Activated CD8-positive, alpha-beta memory T cell treated with anti-CD3 and anti-CD28 coated beads for 24 hours (primary cell): Measurements from ENCODE around the gene OR9I1.

Experiments used
- DNase-seq: peaks from one replicate; pipeline ENCODE4 v3.0.0-alpha.2; 2020

OR9I1 gene, protein sequence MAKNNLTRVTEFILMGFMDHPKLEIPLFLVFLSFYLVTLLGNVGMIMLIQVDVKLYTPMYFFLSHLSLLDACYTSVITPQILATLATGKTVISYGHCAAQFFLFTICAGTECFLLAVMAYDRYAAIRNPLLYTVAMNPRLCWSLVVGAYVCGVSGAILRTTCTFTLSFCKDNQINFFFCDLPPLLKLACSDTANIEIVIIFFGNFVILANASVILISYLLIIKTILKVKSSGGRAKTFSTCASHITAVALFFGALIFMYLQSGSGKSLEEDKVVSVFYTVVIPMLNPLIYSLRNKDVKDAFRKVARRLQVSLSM

DNA sequence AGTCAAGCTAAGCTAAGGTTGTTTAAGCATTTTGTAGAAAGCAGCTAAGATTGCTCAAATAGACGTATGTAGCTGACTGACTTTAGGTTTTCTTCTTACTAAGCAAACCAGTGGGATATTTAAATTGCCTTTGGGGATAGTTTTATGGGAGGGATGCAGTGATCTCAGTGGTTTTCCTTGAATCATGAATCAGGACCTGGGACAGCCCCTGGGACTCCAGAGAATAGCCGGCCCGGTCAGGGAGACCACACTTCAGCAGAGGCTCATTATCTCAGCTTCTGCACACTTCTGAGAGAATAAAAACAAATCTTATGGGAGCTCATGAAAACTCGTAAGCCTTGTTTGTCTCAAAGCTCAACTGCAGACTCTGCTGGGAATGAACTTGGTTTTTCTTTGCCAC is at the start of gene OR9I1:
Gene OR9I1, minus strand, starts transcription at position 62 of the 400 bp plus-strand sequence. CDS start 6,086 bp downstream, outside the sequence.
- DNase-seq: no peak

DNA sequence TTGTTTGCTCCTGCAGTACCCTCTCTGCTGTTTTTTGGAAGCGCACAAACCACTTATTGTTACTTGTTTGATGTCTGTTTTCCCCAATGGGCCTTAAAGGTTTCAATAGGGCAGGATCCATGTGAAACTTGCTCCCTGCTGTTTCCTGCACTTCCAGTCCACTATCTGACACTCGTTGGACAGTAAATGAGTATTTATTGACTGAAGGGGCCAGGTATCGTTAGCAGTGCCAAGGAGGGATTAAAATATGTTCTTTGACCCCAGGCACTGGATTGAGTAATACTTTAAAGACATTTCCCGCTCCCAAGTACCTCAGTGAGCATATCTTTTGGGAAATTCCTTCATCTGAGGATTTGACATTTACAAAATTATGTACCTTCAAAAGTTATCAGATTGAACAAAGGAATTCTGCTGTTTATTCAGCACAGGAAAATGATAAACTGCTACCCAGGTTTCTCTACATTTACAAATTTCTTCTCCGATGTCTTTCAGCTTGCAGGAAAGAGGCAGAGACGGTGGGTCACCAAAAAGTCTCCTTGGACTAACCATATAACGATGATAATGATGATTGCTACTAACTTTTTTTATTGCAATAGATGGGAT is 40.3 kb upstream of the OR9I1 start:
- DNase-seq: no peak

DNA sequence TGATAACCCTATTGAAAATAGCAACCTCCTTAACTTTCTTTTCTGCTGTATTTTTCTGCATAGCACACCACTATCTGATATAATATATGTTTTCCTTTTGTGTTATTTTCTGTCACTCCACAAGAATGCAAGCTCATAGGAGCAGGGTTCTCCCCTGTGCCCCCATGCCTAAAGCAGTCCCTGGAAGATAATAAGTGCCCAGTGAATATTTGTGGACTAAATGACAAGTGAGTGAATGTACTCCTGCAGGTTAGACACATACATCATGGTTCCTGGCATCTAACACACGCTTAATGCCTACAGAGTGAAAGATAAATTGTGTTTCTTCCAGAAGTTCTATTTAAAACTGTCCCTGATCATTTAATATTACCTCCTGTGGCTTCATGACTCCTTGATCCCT is 39.7 kb upstream of the OR9I1 start:
- no peak for DNase-seq

DNA sequence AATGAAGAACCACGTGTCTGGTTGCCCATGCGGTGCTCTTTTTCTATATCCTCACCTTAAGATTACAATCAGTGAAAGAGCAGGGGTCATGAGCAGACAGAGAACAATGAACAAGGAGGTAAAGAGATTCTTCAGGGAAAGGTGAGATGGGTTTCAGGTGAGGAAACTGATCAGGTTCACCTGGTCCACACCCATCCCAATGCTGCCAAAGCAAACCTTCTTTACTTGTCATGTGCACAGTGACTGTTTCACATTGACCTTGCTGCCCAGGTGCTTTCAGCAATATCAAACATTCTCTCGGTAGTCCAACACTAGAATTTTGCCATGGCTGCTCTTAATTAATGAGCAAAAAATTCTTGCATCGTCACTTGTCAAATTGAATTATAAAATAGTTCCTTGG is 39.1 kb upstream of the OR9I1 start:
- no peak for DNase-seq

DNA sequence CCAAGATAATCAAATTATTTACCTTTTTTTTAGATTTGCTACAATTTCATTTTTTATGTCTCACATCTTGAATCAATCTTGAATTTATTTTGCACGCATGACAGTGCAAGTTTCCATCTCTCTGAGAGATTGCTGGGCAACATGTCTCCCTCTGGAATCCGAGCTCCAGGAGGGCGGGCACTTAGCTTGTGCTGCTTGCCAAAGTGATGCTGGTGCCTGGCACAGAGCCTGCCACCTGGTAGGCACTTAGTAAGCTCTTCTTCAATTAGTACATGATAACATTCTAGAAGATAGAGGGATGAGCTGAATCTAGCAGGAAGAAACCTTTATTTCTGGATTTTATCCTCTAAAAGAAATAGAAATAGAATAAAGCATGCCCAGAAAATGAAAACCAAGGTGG is 27.5 kb upstream of the OR9I1 start:
- DNase-seq: no peak

DNA sequence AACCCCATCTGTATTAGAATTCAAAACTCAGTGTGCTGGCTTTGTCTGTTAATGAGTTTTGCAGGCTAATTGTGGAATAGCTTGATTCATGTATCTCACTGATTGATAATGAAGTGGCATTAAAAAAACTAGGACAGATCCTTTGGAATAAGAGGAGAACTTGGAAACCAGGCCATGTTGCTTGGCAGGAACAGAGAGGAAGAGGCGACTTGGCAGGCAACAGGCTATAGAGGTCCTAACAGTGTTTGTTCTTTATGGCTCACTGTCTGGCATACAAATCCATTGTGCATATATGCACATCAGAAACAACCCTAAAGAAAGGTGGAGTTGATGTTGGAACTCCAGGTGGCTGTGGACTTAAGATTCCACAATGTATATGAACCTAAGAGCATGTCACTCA is 17.4 kb upstream of the OR9I1 start:
- no peak for DNase-seq

DNA sequence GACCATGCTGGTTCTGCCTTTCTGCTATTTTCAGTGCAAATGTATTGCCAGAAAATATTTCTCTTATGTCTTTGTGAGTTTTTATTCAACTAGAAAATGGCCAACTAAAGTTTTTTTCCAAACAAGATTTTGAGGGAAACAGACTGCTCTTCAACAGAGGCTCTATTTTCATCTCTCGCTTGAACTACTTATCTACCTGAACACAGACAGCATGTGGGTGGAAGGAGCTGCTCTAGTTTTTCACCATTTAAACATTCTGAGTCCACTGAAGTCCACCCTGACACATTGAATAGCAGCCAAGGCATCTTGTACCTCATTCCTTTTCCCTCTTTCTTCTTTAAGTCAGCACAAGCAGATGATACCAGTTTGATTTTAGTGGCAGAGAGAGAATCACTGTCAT is 9.8 kb upstream of the OR9I1 start:
- no peak for DNase-seq

DNA sequence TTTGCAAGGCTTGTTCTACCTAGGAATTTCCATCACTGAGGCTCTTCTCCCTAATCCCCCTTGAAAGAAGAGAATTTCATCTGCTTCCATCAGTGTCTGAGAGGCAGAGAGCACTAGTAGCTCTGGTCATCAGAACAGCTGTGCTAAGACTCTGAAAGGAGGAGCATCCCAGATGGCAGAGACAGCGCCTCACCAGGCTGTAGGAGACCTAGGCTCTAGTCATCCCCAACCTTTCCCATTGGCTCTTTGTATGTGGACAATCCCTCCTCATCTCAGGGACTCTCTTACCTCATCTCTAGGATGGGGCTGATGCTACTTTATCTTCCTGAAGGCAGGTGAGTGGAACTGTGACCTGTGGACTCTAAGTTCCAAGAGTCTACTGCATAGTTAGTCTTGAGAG is 8.8 kb upstream of the OR9I1 start:
- no peak for DNase-seq

DNA sequence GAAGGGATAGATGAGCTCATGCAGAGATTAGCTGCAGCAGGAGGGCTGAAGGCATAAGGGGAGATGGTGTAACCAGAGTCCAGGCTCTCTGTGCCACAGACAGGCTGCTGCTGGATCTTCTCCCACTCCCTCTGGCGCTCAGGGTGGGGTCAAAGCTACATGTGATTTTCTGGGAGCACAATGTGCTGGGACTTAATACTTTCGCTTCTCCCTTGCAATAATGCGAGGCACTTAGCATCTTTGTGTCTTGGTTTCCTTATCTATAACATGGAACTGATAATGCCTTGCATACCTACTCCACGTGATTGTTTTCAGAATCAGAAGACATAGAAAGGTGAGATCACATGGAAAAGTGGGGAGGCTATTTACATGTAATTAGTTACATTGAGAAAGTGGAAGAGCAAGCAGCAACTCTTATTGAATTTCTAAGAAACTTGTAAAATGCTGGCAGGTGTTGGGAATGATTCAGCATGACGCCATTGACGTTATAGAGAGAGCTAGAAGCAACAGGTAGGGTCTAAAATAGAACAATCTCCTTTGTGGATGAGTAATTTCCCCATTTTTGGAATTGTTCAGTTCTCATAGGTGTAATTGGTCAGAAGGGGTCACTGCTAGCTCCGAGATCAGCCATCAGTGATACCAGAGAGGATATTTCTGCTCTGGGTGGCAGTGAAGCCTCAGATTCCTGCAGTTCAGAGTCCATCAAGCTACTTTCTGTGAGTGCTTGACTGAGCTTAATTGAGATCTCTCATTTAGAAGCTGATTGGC is 8.2 kb upstream of the OR9I1 start:
- no peak for DNase-seq

DNA sequence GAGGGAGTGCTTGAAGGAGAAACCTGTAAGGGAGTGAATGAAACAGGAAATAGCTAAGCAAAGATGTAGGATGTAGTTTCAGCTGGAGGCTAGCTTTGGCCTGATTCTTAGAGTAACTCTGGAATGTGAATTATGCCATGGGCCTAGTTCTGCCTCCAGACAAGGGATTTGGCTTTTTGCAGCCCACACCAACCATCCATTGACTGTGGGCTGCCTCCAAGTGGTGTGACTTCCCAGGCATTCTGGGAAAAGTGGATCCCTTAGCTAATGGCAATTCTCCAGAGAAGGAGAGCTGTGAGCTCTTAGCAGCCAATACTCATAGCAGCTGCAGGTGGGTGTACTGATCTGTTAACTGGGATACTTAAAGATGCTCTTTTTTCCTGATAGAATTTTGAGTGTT is 2.0 kb upstream of the OR9I1 start:
- no peak for DNase-seq

DNA sequence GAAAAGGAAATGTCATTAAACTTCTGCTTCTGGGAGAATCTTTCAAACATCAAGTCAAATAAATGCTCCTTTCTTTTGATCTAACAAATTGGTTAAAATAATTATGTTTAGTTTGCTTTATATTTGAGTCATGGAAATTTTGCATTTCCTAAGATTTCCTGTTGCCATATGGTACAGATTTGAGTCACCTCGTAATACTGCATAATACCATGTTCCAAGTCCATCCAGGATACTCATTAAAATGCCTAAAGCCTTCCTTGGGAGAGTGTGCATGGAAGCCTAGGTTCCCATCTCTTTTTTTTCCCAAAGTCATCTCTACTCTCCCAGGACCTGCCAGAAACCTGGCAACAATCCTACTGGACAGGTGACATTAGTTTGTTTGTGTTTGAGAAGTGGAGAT is 4.2 kb downstream of the OR9I1 start:
- DNase-seq: no peak

DNA sequence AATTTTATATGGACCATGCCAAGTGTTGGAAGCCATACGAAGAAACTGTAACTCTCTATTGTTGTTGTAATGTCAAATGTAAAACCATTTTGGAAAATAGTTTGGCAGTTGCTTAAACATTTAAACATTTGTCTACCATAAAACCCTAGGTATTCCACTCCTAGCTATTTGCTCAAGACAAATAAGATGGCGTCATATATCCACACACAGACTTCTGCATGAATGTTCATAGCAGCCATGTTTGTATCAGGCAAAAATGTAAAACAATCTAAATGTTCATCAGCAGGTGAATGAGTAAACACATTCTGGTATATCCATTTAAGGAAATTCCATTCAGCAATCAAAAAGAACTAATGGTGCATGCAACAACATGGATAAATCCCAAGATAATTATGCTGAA is 27.9 kb downstream of the OR9I1 start:
- no peak for DNase-seq

DNA sequence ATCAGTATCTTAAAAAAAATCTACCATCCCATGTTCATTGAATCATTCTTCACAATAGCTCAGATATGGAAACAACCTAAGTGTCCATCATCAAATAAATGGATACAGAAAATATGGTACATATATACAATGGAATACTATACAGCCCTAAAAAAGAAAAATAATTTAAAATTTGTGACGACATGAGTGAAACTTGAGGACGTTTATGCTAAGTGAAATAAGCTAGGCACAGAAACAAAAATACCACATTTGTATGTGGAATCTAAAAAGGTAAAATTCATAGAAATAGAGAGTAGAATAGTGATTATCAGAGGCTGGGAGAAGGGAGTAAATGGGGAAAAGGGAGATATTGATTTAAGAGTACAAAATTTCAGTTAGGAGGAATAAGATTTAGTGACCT is 38.8 kb downstream of the OR9I1 start:
- no peak for DNase-seq

DNA sequence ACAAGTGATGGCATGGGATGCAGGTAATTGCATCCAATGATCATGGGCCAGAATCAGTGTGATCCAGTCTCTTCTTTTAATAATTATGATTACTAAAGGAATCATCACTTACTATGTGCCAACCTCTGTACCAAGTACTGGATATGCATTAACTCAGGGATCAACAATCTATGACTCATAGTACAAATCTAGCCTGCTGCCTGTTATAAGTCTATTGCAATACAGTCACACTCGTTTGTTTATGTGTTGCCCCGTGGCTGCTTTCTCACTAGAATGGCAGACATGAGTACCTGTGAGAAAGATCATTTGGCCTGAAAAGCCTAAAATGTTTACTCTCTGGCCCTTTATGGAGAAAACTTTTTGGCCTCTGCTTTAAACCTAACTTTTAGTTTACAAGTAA is 49.5 kb downstream of the OR9I1 start:
- DNase-seq: no peak

DNA sequence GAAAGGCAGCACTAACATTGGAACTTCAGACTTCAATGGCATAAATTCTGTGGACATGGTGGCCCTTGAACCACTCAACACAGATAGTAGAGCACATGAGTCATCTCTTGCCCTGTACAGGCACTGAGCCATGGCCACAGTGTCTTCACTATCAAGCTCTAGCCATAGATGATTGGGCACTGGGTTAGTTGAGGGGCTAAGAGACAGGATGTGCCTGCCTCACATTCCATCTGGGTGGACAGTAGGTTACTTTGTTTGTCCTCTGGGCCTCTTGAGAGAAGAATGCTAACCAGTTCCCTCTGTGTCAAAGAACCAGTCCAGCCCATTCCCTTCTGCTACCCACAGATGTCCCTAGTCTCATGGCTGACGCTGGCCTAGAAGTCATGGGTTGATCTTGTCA is 54.7 kb downstream of the OR9I1 start:
- DNase-seq: no peak

DNA sequence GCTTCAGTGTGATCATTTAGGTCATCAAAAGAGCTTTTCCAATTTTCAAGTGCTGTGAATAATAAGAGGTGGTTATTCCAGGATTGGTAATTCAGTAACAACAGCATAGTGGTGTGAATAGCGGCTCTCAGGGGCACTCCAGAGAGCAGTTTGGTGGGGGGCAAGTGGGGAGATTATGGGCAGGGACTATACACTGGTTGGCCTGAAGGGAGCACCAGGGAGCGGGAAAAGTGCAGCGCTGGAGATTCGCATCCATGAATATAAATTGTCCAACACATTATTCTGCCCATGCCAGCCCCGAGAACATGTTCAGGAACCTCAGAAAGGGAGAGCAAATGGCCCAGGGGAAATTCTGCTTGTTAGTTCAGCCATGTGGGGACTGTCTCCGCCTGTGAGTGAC is 56.7 kb downstream of the OR9I1 start:
- DNase-seq: no peak

DNA sequence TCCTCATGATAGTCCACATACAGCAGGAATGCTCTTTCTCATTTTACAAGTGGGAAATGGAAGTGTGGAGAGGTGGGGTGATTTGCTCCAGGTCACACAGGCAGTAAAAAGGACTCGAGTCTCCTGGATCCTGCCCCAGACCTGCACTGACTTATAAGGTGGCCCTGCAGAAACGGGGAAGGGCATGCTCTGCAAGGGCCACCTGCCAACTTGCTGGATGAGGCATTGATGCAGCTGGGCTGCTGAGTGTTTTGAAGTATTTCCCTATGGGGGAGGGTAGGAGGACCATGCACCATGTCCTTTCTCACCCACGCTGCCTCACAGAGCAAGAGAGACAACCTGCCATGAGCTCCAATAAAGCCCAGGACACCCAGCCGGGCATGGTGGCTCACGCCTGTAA is 57.6 kb downstream of the OR9I1 start:
- no peak for DNase-seq
